HuH-7 (cell line): Measurements from ENCODE around the gene LRRN4CL.
"Not testable (repeated sequence)": the region's sequence is repeated elsewhere in the genome, so short reads cannot be mapped to it uniquely, and the experiment has no call there.

Experiments used
- DNase-seq: peaks from one replicate; pipeline ENCODE4 v3.0.0; 2011; ENCODE audit warnings: low spot score

Gene LRRN4CL

DNA sequence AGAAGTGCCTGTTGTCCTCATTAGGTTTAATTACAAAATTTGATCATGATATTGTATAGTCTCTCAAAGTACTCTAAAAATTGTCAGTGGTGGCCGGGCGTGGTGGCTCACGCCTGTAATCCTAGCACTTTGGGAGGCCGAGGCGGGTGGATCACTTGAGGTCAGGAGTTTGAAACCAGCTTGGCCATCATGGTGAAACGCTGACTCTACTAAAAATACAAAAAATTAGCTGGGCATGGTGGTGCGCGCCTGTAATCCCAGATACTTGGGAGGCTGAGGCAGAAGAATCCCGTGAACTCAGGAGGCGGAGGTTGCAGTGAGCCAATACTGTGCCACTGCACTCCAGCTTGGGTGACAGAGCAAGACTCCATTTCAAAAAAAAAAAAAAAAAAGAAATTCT is 13.9 kb downstream of the LRRN4CL start:
- DNase-seq: not testable (repeated sequence)

DNA sequence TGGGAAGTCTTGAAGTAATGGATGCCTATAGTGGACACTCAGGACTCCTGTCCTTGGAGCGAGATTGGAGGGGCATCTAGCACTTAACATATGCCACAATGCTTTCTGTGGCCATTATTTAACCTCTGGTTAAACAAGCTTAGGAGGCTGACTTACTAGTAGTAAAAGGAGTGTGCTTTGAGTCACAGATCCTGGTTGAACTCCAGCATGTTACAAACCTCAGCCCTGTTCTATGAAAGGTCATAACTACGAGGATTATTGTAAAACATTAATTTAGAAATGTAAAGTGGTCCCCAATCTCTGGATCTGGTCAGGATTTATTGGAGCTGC is 16.2 kb downstream of the LRRN4CL start:
- DNase-seq: no peak

DNA sequence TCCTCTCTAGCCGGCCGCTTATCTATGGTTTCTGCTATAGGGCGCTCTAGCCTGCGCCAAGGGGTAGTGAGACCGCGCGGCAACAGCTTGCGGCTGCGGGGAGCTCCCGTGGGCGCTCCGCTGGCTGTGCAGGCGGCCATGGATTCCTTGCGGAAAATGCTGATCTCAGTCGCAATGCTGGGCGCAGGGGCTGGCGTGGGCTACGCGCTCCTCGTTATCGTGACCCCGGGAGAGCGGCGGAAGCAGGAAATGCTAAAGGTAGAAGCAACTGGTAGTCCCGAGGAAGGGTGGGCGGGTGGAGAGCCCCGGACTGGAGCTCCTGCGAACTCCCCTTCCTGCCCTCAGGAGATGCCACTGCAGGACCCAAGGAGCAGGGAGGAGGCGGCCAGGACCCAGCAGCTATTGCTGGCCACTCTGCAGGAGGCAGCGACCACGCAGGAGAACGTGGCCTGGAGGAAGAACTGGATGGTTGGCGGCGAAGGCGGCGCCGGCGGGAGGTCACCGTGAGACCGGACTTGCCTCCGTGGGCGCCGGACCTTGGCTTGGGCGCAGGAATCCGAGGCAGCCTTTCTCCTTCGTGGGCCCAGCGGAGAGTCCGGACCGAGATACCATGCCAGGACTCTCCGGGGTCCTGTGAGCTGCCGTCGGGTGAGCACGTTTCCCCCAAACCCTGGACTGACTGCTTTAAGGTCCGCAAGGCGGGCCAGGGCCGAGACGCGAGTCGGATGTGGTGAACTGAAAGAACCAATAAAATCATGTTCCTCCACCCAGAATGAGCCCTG is 17.5 kb downstream of the LRRN4CL start, which contains the start of the genes LBHD1 and UQCC3:
Gene LBHD1 (minus strand): TSS at position 660 of the 782 bp plus-strand sequence. CDS start 2,236 bp downstream, outside the sequence.
Gene UQCC3 (plus strand): TSS at position 66 of the 782 bp plus-strand sequence. CDS start 73 bp downstream, at position 139.
- DNase-seq: peak; percentile 80

DNA sequence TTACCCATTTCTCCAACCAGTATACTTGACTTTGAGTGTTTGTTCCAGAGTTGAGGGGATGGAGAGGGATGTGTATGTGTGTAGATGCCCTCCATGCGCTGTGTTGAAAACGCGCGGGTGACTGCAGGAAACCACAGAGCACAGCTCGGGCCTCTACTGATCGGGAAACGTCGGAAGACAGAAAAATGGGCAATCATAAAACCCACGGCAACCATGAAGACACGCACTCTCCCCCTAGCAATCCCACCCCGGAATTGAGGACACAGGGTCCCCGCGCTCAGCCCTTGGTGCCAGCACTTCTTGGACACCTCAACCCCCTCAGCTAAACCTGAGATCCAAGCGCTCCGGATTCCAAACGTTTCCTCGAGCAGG is 18.1 kb downstream of the LRRN4CL start:
- DNase-seq: no peak

DNA sequence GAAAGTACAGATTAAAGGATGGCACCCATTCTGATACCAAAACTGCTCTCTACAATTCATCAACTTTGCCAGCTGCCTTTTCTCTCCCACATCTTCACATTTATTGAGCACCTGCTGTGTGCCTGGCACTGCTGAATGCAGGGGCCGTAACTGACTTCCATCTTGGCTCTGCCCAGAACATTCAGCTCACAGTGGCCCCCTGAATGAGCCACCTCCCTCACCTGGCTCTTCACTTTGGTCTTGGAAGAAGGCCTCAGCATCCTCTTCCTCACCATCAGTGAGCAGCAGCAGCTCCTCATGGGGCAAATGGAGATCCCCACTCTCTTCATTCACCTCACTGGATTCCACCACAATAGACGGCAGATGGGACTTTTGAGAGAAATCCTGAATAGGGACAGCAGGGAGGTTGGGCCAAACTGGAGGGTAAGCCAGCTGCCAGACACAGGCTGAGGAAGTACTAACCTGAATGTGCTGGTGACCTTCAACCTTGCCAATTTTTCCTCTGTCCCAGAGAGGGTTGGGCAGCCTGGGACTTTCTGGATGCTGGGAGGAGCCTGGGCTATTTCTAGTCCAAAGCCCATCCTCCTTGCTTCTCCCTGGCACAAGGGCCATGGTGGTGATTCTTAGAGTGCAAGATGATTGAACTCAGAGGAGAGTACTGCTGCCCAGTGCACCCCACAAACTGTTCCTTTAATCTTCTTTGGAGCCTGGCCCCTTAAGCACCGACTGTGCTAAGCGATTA is 19.7 kb downstream of the LRRN4CL start:
- no peak for DNase-seq

DNA sequence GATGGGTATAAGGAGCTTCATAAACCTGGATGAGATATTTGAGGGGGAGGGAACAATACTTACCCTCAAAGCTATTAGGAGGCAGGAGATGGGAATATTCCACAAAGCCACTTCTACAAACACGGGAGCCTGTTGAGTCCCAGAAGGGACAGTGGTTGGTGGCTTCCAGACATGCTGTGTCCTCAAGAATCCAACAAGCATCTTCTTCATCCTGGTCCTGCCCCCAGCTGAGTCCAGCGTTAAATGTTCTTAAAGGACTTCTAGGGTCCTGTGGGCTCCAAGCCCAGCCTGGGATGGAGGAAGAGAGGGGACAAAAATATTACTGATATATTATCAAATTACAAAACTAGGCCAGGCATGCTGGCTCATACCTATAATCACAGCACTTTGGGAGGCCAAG is 21.9 kb downstream of the LRRN4CL start:
- DNase-seq: no peak

DNA sequence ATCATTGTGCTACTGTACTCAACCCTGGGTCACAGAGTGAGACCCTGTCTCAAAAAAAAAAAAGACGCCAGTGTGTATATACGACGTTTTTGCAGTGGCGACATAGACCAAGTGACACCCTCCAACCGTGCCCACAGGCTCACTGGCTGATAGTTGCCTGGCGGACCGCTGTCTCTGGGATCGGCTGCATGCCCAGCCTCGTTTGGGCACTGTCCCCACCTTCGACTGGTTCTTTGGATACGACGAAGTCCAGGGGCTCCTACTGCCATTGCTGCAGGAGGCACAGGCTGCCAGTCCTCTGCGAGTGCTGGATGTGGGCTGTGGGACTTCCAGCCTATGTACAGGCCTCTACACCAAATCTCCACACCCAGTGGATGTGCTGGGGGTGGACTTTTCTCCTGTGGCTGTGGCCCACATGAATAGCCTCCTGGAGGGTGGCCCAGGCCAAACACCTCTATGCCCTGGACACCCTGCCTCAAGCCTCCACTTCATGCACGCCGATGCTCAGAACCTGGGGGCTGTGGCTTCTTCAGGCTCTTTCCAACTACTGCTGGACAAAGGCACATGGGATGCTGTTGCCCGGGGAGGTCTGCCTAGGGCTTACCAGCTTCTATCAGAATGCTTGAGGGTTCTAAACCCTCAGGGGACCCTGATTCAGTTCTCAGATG is 22.9 kb downstream of the LRRN4CL start:
- DNase-seq: no peak

DNA sequence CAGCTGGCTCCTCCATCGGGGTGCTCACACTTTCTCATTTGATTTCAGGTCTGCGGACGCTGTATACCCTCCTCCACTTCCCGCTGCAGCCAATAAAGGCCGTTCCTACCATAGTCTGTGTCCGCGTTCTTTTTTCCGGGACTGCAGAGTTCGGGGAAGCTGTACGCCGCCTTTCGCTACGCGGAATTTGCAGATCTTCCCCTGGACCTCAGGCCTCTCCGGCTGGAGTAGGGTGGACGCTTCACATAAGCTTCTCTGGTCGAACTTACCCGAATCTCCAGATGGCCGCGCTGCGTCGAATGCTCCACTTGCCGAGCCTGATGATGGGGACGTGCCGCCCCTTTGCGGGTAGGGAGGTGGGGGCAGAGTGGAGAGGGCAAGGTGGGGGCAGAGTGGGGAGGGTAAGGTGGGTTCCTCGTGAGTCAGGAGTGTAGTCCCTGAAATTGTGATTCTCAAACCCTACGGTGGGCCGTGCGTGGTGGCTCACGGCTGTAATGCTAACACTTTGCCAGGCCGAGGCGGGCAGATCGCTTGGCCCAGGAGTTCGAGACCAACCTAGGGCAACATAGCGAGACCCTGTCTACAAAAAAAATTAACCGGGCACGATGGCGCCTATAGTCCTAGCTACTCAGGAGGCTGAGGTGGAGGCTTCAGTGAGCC is 23.6 kb downstream of the LRRN4CL start:
- DNase-seq: no peak

DNA sequence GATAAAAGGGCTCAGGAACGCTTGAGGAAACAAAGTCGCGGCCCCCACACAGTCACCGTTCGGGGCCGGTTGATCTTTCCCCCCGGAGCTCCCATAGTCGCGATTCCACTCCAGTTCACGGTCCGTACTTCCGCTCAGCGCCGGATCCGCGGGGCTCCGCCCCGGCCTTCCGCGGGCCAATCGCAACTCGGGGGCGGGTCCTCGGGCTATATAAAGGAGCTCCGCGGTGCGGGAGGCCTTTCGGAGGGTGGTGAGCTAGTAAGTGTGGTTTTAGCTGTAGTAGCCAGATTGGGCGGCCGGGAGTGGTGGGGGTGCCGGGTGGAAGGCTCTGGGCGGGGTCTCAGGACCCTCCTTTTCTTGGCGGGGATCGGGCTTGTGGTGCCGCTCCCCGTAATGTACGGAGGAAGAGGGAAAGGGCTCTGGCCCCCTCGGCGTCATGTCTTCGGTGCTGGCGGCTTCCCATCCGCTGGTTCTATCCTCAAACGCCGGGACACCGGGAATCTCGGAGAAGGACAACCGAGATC is 24.2 kb downstream of the LRRN4CL start, which contains the start of the genes C11orf98 and CSKMT:
Gene C11orf98 (minus strand): TSS at position 136 of the 524 bp plus-strand sequence. CDS start 41 bp downstream, at position 95.
Gene CSKMT (plus strand): TSS at position 238 of the 524 bp plus-strand sequence. CDS start 568 bp downstream, outside the sequence.
- peak; percentile 92 for DNase-seq

DNA sequence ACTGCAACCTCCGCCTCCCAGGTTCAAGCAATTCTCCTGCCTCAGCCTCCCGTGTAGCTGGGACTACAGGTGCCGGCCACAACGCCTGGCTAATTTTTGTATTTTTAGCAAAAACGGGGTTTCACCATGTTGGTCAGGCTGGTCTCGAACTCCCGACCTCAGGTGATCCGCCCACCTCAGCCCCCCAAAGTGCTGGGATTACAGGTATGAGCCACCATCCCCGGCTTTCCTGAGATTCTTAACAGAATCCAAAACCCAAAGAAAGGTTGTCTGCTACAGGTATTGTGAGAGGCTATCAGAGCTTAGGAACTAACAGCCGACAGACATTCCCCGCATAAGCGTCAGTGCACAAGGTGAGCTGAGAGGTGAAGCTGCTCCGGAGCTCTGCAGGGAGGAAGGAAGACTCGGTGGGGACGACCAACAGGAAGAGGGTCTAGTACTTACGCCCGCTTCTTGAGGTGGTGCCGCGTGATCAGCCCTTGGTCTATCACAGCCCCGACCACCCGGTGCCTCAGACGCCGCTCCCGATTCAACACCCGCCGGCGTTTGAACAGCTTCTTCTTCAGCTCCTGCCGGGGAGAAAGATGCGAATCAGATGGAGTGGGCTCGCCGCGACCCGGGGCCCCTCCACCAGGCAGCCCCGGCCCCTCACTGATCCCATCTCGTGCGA is 24.8 kb downstream of the LRRN4CL start:
- DNase-seq: peak; percentile 58

DNA sequence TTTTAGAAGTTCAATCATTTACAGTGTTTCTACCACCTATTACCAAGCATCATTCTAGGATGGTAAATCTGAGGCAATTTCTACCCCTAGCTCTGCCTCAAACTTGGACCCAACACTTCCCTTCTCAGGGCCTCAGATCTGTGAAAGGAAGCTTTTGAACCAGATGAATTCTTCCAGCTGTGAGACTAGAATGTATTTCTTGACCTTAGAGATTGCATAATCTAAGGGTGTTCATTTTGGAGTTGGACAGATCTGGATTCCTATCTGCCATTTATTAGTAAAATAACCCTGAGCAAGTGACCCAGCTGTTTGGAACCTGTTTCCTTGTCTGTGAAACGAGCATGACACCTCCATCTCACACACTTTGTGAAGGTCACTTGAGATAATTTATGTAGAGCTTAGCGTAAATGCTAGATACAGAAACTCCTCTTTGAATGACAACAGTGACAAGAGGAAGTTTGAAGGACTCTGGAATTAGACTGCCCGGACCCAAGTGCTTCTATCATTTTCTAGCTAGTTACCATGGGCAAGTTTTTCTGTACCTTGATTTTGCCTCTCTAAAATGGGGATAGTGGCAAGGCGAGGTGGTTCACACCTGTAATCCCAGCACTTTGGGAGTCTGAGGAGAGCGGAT is 32.4 kb downstream of the LRRN4CL start:
- DNase-seq: no peak

DNA sequence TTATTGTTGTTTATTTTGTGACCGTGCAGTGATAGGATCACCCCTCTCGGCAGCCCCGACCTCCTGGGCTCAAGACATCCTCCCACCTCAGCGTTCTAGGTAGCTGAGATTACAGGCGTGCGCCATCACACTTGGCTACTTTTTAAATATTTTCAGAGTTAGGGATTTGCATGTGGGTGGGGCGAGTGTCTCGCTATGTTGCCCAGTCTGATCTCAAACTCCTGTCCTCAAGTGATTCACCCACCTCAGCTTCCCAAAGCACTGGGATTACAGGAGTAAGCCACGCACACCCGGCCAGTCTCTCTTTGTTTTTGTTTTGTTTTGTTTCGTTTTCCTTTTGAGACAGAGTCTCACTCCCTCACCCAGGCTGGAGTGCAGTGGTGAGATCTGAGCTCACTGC is 35.0 kb downstream of the LRRN4CL start:
- DNase-seq: no peak

DNA sequence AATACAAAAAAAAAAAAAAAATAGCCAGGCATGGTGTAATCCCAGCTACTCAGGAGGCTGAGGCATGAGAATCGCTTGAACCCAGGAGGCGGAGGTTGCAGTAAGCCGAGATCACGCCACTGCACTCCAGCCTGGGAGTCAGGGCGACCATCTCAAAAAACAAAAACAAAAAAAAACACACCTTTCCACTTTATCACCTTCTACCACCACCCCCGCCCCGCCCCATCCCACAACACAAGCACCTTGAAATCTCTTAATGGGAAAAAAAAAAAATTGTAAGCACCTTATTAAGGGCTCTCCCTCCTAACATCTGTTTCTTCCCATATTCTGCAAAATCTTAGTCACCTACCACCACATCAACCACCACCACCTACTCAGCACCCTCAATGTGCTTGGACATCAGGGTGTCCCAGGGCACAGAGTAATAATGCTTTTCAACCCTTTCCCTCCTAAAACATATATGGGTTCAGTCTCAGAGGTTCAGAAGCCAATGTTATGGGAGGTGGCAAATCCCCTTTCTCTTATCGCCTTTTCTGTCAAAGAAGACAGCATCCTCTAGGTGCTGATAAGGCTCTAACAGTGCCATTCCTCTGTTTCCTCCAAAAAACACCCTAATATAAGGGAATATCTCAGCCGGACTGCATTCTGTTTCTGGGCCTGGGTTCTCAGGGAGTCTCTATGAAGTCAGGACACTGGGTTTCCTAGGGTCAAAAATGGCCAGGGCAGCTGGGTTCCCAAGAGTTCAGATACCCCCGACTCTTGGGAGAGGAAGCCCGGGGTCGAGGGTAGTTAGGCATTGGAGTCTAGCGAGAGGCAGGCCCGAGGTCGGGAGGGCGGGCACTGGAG is 36.9 kb downstream of the LRRN4CL start:
- no peak for DNase-seq

DNA sequence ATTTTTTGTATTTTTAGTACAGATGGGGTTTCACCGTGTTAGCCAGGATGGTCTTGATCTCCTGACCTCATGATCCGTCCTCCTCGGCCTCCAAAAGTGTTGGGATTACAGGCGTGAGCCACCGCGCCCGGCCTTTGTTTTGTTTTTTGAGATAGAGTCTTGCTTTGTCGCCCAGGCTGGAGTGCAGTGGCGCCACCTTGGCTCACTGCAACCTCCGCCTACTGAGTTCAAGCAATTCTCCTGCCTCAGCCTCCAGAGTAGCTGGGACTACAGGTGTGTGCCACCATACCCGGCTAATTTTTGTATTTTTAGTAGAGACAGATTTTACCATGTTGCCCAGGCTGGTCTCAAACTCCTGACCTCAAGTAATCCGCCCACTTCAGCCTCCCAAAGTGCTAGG is 39.0 kb downstream of the LRRN4CL start:
- not testable (repeated sequence) for DNase-seq

DNA sequence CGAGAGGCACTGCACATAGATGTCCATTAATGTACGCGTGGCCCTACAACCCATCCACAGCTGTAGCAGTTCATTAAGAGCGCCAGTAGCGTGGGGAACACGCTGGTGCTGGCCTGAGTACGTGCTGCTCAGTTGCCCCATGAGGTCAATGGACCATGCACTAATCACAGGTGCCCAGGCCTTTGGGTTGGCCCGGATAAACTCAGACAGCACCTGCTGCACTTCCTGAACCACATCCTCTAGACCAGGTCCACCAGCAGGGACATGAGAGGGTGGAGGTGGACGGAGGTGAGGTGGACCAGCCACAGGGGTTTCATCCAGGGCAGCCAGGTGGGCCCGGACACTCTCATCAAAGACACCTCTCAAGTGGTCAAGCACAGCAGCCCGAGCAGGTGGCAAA is 39.8 kb downstream of the LRRN4CL start:
- DNase-seq: no peak

DNA sequence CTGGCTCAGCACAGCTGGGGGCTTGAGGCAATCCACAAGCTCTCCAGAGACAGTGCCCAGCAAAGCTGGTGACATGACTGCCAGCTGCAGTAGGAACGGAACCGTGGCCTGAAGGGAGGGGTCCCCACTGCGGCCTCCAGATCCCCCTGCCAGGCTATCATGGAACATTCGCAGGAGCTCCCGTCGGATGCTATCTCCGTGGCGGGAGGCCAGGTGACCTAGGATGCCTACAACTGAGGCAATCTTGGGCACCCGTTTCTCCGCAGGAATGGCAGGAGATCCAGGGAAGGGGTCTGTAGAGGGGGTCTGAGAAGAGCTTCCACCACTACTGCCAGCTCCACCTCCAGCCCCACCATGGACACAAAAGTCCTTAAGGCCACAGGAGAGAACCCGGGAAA is 40.4 kb downstream of the LRRN4CL start:
- DNase-seq: no peak

DNA sequence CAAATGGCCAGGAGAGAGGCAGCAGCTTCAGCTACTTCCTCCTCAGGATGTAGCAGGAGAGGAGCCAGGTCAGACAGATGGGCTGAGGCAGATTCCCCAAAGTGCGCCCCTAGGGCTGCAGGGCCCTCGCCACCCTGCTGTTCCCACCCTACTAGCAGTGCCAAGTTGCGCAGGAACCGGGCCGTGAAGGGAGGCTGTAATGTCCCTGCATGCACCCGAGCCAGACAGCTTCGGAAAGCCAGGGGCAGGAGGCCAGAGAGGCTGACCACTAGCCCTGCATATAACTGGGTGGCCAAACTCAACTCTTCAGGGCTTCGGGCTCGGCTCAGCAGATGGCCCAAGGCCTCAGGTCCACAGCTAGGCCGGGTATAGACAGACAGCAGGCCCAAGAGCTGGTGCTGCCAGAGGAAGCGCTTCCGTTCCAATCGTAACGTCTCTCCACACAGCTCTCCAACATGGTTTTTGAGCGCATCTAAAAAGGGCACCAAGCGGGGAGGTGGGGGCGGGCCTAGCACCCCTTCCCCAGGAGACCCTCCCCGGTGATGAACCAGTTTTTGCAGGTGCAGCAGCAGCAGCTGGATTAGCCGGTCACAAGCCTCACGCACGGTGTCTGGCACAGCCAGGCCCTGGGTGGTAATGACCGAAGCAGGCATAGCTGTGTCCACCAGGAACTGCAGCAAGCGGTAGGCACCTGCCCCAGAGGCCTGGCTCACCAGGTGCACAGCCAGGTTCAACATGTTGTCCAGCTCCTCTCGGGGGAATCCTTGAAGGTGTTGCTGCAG is 41.0 kb downstream of the LRRN4CL start:
- DNase-seq: no peak

DNA sequence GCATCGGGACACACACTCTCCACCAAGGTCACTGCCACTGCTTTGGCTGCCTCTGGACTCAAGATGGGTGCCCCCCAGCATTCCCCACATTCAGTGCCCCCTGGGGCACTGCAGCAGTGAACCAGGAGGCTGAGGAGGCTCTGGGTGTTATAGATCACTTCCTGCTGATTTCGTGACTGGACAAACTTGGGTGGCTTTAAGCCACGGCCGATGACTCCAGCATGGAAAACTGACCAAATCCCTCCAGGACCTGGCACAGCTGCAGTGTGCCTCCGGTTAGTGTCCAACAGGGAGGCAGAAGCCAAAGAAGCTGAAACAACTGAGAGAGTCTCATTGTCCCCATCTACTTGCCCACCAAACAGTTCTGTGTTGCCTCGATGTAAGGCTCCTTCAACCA is 41.7 kb downstream of the LRRN4CL start:
- DNase-seq: no peak
